Suprapubic skin (tissue), 4 donors: ENCODE data around the gene NOS3. TPM values are rescaled to one million over a fixed set of nuclear protein-coding genes. Genes with fewer than 3 reads are reported as not detected.

Experiments
- DNase-seq, 2 donors: peaks; one replicate each; pipeline ENCODE4 v3.0.0-alpha.2; 2019; ENCODE audit warnings: low spot score in 2 of 2
- H3K27ac ChIP-seq: fragments of 200-600 bp; sonication (generic); one replicate; pipeline ENCODE4 v1.5.1; 2019
- H3K27me3 ChIP-seq: fragments of 200-600 bp; sonication (generic); one replicate; pipeline ENCODE4 v1.5.1; 2019
- H3K36me3 ChIP-seq: fragments of 200-600 bp; sonication (generic); one replicate; pipeline ENCODE4 v1.5.1; 2019
- H3K4me1 ChIP-seq: fragments of 200-600 bp; sonication (generic); one replicate; pipeline ENCODE4 v1.5.1; 2019
- H3K4me3 ChIP-seq: fragments of 200-600 bp; sonication (generic); one replicate; pipeline ENCODE4 v1.5.1; 2019; ENCODE audit warnings: mild to moderate bottlenecking
- H3K9me3 ChIP-seq: fragments of 200-600 bp; sonication (generic); one replicate; pipeline ENCODE4 v1.5.1; 2019
- EP300 ChIP-seq: sonication (generic); formaldehyde crosslinking; IDR thresholded peaks from one replicate; pipeline ENCODE4 v1.6.1; 2017; ENCODE audit warnings: antibody characterized with exemption
- POLR2A ChIP-seq, 2 donors: fragments of 450-650 bp; IDR thresholded peaks; one replicate each; pipeline ENCODE4 v1.6.1; 2017; ENCODE audit warnings: antibody characterized with exemption in 2 of 2, mild to moderate bottlenecking in 2 of 2, moderate library complexity in 2 of 2
- POLR2AphosphoS5 ChIP-seq, 3 donors: sonication (generic); formaldehyde crosslinking; IDR thresholded peaks; one replicate each; pipeline ENCODE4 v1.6.1; 2017; ENCODE audit warnings: antibody characterized with exemption in 3 of 3
- WGBS: methylation state at CpG from one replicate; pipeline ENCODE4 v1.1.5; 2018; 5-methylcytosine and 5-hydroxymethylcytosine counted together
- total RNA-seq, 4 donors: library from RNA; depleted of rRNA; stranded (reverse); fragments of >200 nt; gene quantifications; one replicate each; pipeline ENCODE4 v1.1.0, GENCODE V29; 2016
- TF ChIP-seq, protein P1 (sequence below), 2 donors: fragments of 200-600 bp in 1 of 2; fragments of 450-650 bp in 1 of 2; sonication (generic) in 1 of 2; IDR thresholded peaks; one replicate each; pipeline ENCODE4 v1.5.1; 2016 to 2019; ENCODE audit warnings: antibody characterized with exemption in 2 of 2, mild to moderate bottlenecking in 1 of 2, moderate library complexity in 1 of 2

The NOS3 gene
- total RNA-seq, 4 donors from 2014 or later: 2.6 to 10.9 (median 6.8) TPM

DNA sequence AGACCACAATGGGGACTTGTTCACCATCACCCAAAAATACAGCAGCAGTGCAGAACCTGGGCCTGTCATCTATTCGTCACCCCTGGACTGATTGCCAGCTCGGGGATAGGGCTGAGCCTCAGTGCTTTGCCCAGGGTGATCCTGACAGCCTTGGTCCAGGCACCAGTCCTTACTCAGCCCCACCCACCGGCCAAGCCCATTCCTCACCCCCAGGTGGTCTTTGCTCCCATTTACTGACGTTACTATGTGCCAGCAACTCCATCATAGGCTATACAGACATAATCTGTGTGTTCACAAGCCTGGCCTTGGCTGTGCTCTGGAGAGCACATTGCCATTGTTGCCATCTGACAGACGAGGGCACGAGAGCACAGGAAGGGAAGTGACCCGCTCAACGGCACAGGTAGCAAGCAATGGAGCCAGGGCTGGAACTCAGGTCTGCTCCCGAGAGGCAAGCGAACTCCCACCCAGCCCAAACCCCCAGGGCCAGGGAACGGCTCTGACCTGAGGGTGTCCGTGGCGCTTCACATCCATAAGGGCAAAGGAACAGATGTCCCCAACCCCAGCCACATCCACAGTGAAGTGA lies 26.6 kb downstream of the NOS3 start:
- Histone ChIP-seq H3K4me1 (peaks cover 42% of the 10 kb centered on the region), H3K27ac (no peak overlapping the region), H3K36me3 (no peaks in the 10 kb centered on the region), H3K9me3 (no peaks in the 10 kb centered on the region), H3K4me3 (no peak overlapping the region), H3K27me3 (peaks cover 66% of the 10 kb centered on the region)
- TF ChIP-seq POLR2A (IDR thresholded peaks at IDR 0.05): no peak
- no peak for TF ChIP-seq EP300
- TF ChIP-seq POLR2AphosphoS5 (IDR thresholded peaks at IDR 0.05): no peak
- TF ChIP-seq, protein P1, sequence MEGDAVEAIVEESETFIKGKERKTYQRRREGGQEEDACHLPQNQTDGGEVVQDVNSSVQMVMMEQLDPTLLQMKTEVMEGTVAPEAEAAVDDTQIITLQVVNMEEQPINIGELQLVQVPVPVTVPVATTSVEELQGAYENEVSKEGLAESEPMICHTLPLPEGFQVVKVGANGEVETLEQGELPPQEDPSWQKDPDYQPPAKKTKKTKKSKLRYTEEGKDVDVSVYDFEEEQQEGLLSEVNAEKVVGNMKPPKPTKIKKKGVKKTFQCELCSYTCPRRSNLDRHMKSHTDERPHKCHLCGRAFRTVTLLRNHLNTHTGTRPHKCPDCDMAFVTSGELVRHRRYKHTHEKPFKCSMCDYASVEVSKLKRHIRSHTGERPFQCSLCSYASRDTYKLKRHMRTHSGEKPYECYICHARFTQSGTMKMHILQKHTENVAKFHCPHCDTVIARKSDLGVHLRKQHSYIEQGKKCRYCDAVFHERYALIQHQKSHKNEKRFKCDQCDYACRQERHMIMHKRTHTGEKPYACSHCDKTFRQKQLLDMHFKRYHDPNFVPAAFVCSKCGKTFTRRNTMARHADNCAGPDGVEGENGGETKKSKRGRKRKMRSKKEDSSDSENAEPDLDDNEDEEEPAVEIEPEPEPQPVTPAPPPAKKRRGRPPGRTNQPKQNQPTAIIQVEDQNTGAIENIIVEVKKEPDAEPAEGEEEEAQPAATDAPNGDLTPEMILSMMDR (IDR thresholded peaks at IDR 0.05): no peak
- 45% methylated on average over 10 of the region's 13 CpGs for WGBS
- DNase-seq: no peak

- Histone ChIP-seq H3K27me3 (peaks cover 61% of the 10 kb centered on the region), H3K4me1 (peaks cover 40% of the 10 kb centered on the region), H3K4me3 (peak overlapping the region; percentile 43), H3K36me3 (no peaks in the 10 kb centered on the region), H3K27ac (no peak overlapping the region), H3K9me3 (no peaks in the 10 kb centered on the region)
- 5% methylated on average over 14 of the region's 34 CpGs for WGBS
- DNase-seq: peak in 1 of 2 donors; percentile 82
- TF ChIP-seq, protein P1 (IDR thresholded peaks at IDR 0.05): peak; percentile 70 to 98
- TF ChIP-seq POLR2AphosphoS5 (IDR thresholded peaks at IDR 0.05): no peak
These were observed 27.2 kb downstream of the NOS3 start for GRCh38 chr7:151017953-151018420.

GRCh38 chr7:151018421-151019129 lies 27.8 kb downstream of the NOS3 start:
- Histone ChIP-seq H3K36me3 (no peaks in the 10 kb centered on the region), H3K27ac (no peak overlapping the region), H3K9me3 (no peaks in the 10 kb centered on the region), H3K27me3 (peaks cover 55% of the 10 kb centered on the region), H3K4me1 (peaks cover 35% of the 10 kb centered on the region), H3K4me3 (peak overlapping the region; percentile 43)
- no peak for DNase-seq
- 5% methylated on average over 27 of the region's 82 CpGs for WGBS
- no peak for TF ChIP-seq EP300
- TF ChIP-seq POLR2A (IDR thresholded peaks at IDR 0.05): no peak
- TF ChIP-seq POLR2AphosphoS5 (IDR thresholded peaks at IDR 0.05): no peak
- TF ChIP-seq, protein P1 (IDR thresholded peaks at IDR 0.05): no peak

DNA sequence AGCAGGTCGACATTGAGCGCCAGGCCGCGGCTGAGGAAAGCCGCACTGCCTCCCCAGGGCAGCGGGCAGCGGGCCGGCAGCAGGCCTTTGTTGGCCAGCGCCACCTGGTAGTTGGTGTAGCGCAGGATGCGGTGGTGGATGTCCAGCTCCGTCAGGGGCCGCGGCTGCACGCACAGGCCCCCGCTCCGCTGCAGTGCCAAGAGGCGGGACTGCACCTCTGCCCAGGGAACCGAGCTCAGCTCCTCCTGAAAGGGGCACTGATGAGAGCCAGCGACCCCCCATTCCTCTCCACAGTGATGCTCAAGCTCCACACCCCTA lies 28.3 kb downstream of the NOS3 start:
- H3K4me3 ChIP-seq: peak overlapping the region; percentile 43
- H3K27me3 ChIP-seq: peaks cover 52% of the 10 kb centered on the region
- H3K27ac ChIP-seq: no peak overlapping the region
- TF ChIP-seq POLR2A (IDR thresholded peaks at IDR 0.05) (no peak), EP300 (no peak), POLR2AphosphoS5 (IDR thresholded peaks at IDR 0.05) (no peak)
- TF ChIP-seq, protein P1 (IDR thresholded peaks at IDR 0.05): no peak
- H3K4me1 ChIP-seq: peaks cover 29% of the 10 kb centered on the region
- H3K36me3 ChIP-seq: no peaks in the 10 kb centered on the region
- 42% methylated on average over 12 of the region's 20 CpGs for WGBS
- no peaks in the 10 kb centered on the region for H3K9me3 ChIP-seq
- no peak for DNase-seq

DNA sequence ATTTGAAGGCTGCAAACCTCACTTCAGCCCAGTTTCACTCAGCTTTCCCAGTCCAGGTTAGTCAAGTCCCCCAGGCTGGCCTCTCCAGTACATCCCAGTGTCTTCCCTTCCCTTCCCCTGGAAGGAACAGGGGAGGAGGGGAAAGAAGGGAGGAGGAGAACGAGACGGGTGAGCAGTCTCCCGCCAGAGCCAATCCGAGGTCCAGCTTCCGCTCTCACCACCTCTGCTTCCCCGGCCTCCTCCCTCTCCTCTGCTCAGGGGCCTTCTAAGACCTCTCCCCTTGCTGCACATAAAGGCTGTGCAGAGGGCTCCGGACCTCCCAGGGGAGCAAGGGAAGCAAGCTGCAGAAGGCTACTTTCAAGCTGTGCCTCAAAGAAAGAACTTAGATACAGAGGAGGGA lies 29.4 kb downstream of the NOS3 start:
- H3K4me1 ChIP-seq: peaks cover 21% of the 10 kb centered on the region
- peaks cover 51% of the 10 kb centered on the region for H3K27me3 ChIP-seq
- no peak overlapping the region for H3K27ac ChIP-seq
- H3K36me3 ChIP-seq: no peaks in the 10 kb centered on the region
- no peak overlapping the region for H3K4me3 ChIP-seq
- DNase-seq: no peak
- TF ChIP-seq POLR2A (IDR thresholded peaks at IDR 0.05) (no peak), EP300 (no peak), POLR2AphosphoS5 (IDR thresholded peaks at IDR 0.05) (no peak)
- TF ChIP-seq, protein P1 (IDR thresholded peaks at IDR 0.05): no peak
- WGBS: 52% methylated on average over 7 of the region's 7 CpGs
- no peaks in the 10 kb centered on the region for H3K9me3 ChIP-seq
